Measurements from ENCODE around the gene USP34.
A peak's percentile ranks its signal among the peaks of the same experiment; 100 is the strongest.

The USP34 gene

GRCh38 chr2:61443342-61444041 lies 27.4 kb downstream of the USP34 start:
- peaks cover 63% of the 10 kb centered on the region for H3K4me1 Mint-ChIP-seq (ENCODE audit: low read depth)
- peaks cover 12% of the 10 kb centered on the region for H3K36me3 Mint-ChIP-seq
- H3K27me3 Mint-ChIP-seq: no peaks in the 10 kb centered on the region
- no peak overlapping the region for H3K4me3 Mint-ChIP-seq
- peak overlapping the region; percentile 54 for H3K27ac Mint-ChIP-seq
- H3K9me3 Mint-ChIP-seq (ENCODE audit: low read depth): peaks cover 3% of the 10 kb centered on the region

GRCh38 chr2:61439241-61440002 lies 31.5 kb downstream of the USP34 start:
- Mint-ChIP-seq H3K27me3 (no peaks in the 10 kb centered on the region), H3K36me3 (peaks cover 23% of the 10 kb centered on the region), H3K4me3 (no peak overlapping the region), H3K27ac (peak overlapping the region; percentile 18), H3K9me3 (ENCODE audit: low read depth) (peaks cover 13% of the 10 kb centered on the region), H3K4me1 (ENCODE audit: low read depth) (peaks cover 67% of the 10 kb centered on the region)

GRCh38 chr2:61438670-61439069 lies 32.2 kb downstream of the USP34 start:
- Mint-ChIP-seq H3K4me3 (no peak overlapping the region), H3K9me3 (ENCODE audit: low read depth) (peaks cover 13% of the 10 kb centered on the region), H3K27me3 (no peaks in the 10 kb centered on the region), H3K4me1 (ENCODE audit: low read depth) (peaks cover 69% of the 10 kb centered on the region), H3K27ac (peak overlapping the region; percentile 67), H3K36me3 (peaks cover 24% of the 10 kb centered on the region)

GRCh38 chr2:61437170-61437569 lies 33.7 kb downstream of the USP34 start:
- H3K36me3 Mint-ChIP-seq: peaks cover 25% of the 10 kb centered on the region
- no peaks in the 10 kb centered on the region for H3K27me3 Mint-ChIP-seq
- peaks cover 13% of the 10 kb centered on the region for H3K9me3 Mint-ChIP-seq (ENCODE audit: low read depth)
- peak overlapping the region; percentile 42 for H3K4me3 Mint-ChIP-seq
- no peak overlapping the region for H3K27ac Mint-ChIP-seq
- peaks cover 66% of the 10 kb centered on the region for H3K4me1 Mint-ChIP-seq (ENCODE audit: low read depth)

GRCh38 chr2:61436092-61436491 lies 34.8 kb downstream of the USP34 start:
- peaks cover 57% of the 10 kb centered on the region for H3K4me1 Mint-ChIP-seq (ENCODE audit: low read depth)
- H3K27ac Mint-ChIP-seq: peak overlapping the region; percentile 43
- peaks cover 25% of the 10 kb centered on the region for H3K36me3 Mint-ChIP-seq
- peaks cover 13% of the 10 kb centered on the region for H3K9me3 Mint-ChIP-seq (ENCODE audit: low read depth)
- H3K4me3 Mint-ChIP-seq: peak overlapping the region; percentile 3
- H3K27me3 Mint-ChIP-seq: no peaks in the 10 kb centered on the region

- no peaks in the 10 kb centered on the region for H3K27me3 Mint-ChIP-seq
- H3K27ac Mint-ChIP-seq: peak overlapping the region; percentile 61
- H3K4me1 Mint-ChIP-seq (ENCODE audit: low read depth): peaks cover 61% of the 10 kb centered on the region
- H3K36me3 Mint-ChIP-seq: peaks cover 25% of the 10 kb centered on the region
- H3K4me3 Mint-ChIP-seq: peak overlapping the region; percentile 36
- peaks cover 13% of the 10 kb centered on the region for H3K9me3 Mint-ChIP-seq (ENCODE audit: low read depth)
These were observed 35.6 kb downstream of the USP34 start for GRCh38 chr2:61435291-61435690.

- H3K27me3 Mint-ChIP-seq: no peaks in the 10 kb centered on the region
- H3K9me3 Mint-ChIP-seq (ENCODE audit: low read depth): peaks cover 13% of the 10 kb centered on the region
- peak overlapping the region; percentile 78 for H3K27ac Mint-ChIP-seq
- H3K4me3 Mint-ChIP-seq: no peak overlapping the region
- H3K36me3 Mint-ChIP-seq: peaks cover 23% of the 10 kb centered on the region
- peaks cover 57% of the 10 kb centered on the region for H3K4me1 Mint-ChIP-seq (ENCODE audit: low read depth)
These were observed 36.6 kb downstream of the USP34 start for GRCh38 chr2:61434314-61434713.

GRCh38 chr2:61433606-61434005 lies 37.3 kb downstream of the USP34 start:
- Mint-ChIP-seq H3K27me3 (no peaks in the 10 kb centered on the region), H3K36me3 (peaks cover 17% of the 10 kb centered on the region), H3K9me3 (ENCODE audit: low read depth) (peaks cover 11% of the 10 kb centered on the region), H3K4me3 (no peak overlapping the region), H3K4me1 (ENCODE audit: low read depth) (peaks cover 53% of the 10 kb centered on the region), H3K27ac (peak overlapping the region; percentile 58)

- Mint-ChIP-seq H3K4me1 (ENCODE audit: low read depth) (peaks cover 56% of the 10 kb centered on the region), H3K27ac (no peak overlapping the region), H3K9me3 (ENCODE audit: low read depth) (peaks cover 9% of the 10 kb centered on the region), H3K4me3 (no peak overlapping the region), H3K36me3 (peaks cover 14% of the 10 kb centered on the region), H3K27me3 (no peaks in the 10 kb centered on the region)
These were observed 37.9 kb downstream of the USP34 start for GRCh38 chr2:61432990-61433389.

GRCh38 chr2:61431345-61431744 lies 39.5 kb downstream of the USP34 start:
- H3K27ac Mint-ChIP-seq: no peak overlapping the region
- no peaks in the 10 kb centered on the region for H3K27me3 Mint-ChIP-seq
- no peaks in the 10 kb centered on the region for H3K9me3 Mint-ChIP-seq (ENCODE audit: low read depth)
- peaks cover 4% of the 10 kb centered on the region for H3K36me3 Mint-ChIP-seq
- peaks cover 56% of the 10 kb centered on the region for H3K4me1 Mint-ChIP-seq (ENCODE audit: low read depth)
- no peak overlapping the region for H3K4me3 Mint-ChIP-seq

- H3K27ac Mint-ChIP-seq: peak overlapping the region; percentile 93
- H3K9me3 Mint-ChIP-seq (ENCODE audit: low read depth): no peaks in the 10 kb centered on the region
- peaks cover 67% of the 10 kb centered on the region for H3K4me1 Mint-ChIP-seq (ENCODE audit: low read depth)
- H3K36me3 Mint-ChIP-seq: no peaks in the 10 kb centered on the region
- H3K27me3 Mint-ChIP-seq: no peaks in the 10 kb centered on the region
- peak overlapping the region; percentile 11 for H3K4me3 Mint-ChIP-seq
These were observed 44.5 kb downstream of the USP34 start for GRCh38 chr2:61426267-61426897.

- Mint-ChIP-seq H3K9me3 (ENCODE audit: low read depth) (no peaks in the 10 kb centered on the region), H3K27ac (peak overlapping the region; percentile 93), H3K4me1 (ENCODE audit: low read depth) (peaks cover 70% of the 10 kb centered on the region), H3K4me3 (peak overlapping the region; percentile 30), H3K36me3 (no peaks in the 10 kb centered on the region), H3K27me3 (no peaks in the 10 kb centered on the region)
These were observed 45.2 kb downstream of the USP34 start for GRCh38 chr2:61425605-61426155.

GRCh38 chr2:61423714-61424113 lies 47.2 kb downstream of the USP34 start:
- Mint-ChIP-seq H3K4me1 (ENCODE audit: low read depth) (peaks cover 83% of the 10 kb centered on the region), H3K27ac (no peak overlapping the region), H3K9me3 (ENCODE audit: low read depth) (no peaks in the 10 kb centered on the region), H3K27me3 (no peaks in the 10 kb centered on the region), H3K36me3 (no peaks in the 10 kb centered on the region), H3K4me3 (no peak overlapping the region)

- H3K36me3 Mint-ChIP-seq: peaks cover 2% of the 10 kb centered on the region
- peaks cover 73% of the 10 kb centered on the region for H3K4me1 Mint-ChIP-seq (ENCODE audit: low read depth)
- peak overlapping the region; percentile 62 for H3K27ac Mint-ChIP-seq
- H3K9me3 Mint-ChIP-seq (ENCODE audit: low read depth): no peaks in the 10 kb centered on the region
- no peaks in the 10 kb centered on the region for H3K27me3 Mint-ChIP-seq
- peak overlapping the region; percentile 27 for H3K4me3 Mint-ChIP-seq
These were observed 49.3 kb downstream of the USP34 start for GRCh38 chr2:61421611-61422010.

Measured in activated naive CD8-positive, alpha-beta T cell (primary cell).